Vagina (tissue), 2 donors: ENCODE measurements around the gene MBD3. TPM values are rescaled to one million over a fixed set of nuclear protein-coding genes. Genes with fewer than 3 reads are reported as not detected.

ENCODE experiments used
- DNase-seq, 2 donors: peaks; one replicate each; pipeline ENCODE4 v3.0.0-alpha.2; 2017; ENCODE audit errors: extremely low spot score in 2 of 2
- H3K27ac ChIP-seq: fragments of 200-600 bp; sonication (generic); one replicate; pipeline ENCODE4 v1.5.1; 2019
- H3K27me3 ChIP-seq: fragments of 200-600 bp; sonication (generic); one replicate; pipeline ENCODE4 v1.5.1; 2019
- H3K36me3 ChIP-seq, 2 donors: fragments of 200-600 bp; sonication (generic); one replicate each; pipeline ENCODE4 v1.5.1; 2017 to 2019
- H3K4me1 ChIP-seq: fragments of 200-600 bp; sonication (generic); one replicate; pipeline ENCODE4 v1.5.1; 2019
- H3K4me3 ChIP-seq, 2 donors: fragments of 200-600 bp; sonication (generic); 1 replicate in 1 of 2; 2 replicates in 1 of 2; pipeline ENCODE4 v1.5.1; 2016 to 2019
- H3K9me3 ChIP-seq: fragments of 200-600 bp; sonication (generic); one replicate; pipeline ENCODE4 v1.5.1; 2019
- POLR2A ChIP-seq, 2 donors: fragments of 450-650 bp; IDR thresholded peaks; one replicate each; pipeline ENCODE4 v1.6.1; 2017; ENCODE audit warnings: antibody characterized with exemption in 2 of 2, mild to moderate bottlenecking in 2 of 2, moderate library complexity in 2 of 2
- POLR2AphosphoS5 ChIP-seq, 2 donors: sonication (generic); formaldehyde crosslinking; IDR thresholded peaks; one replicate each; pipeline ENCODE4 v1.9.0; 2017; ENCODE audit warnings: antibody characterized with exemption in 2 of 2, mild to moderate bottlenecking in 2 of 2, low read depth in 1 of 2; ENCODE audit not compliant: insufficient read depth in 1 of 2
- intact Hi-C: fragments of 100-400 bp; cut with DNase I; formaldehyde crosslinking; loops from one replicate; pipeline ENCODE4 v1.15.1; 2023
- total RNA-seq: library from RNA; depleted of rRNA; stranded (reverse); fragments of >200 nt; gene quantifications from one replicate; pipeline ENCODE4 v1.2.3, GENCODE V29; 2016
- TF ChIP-seq, protein P1 (sequence below), 3 experiments: fragments of 450-650 bp in 2 of 3; fragments of 200-600 bp in 1 of 3; sonication (generic) in 1 of 3; IDR thresholded peaks; one replicate each; pipeline ENCODE4 v1.5.1; 2017 to 2019; ENCODE audit warnings: antibody characterized with exemption in 3 of 3, mild to moderate bottlenecking in 2 of 3, moderate library complexity in 2 of 3

Gene MBD3
- total RNA-seq, 1 donor from 2014 or later, result 66.0 TPM

DNA sequence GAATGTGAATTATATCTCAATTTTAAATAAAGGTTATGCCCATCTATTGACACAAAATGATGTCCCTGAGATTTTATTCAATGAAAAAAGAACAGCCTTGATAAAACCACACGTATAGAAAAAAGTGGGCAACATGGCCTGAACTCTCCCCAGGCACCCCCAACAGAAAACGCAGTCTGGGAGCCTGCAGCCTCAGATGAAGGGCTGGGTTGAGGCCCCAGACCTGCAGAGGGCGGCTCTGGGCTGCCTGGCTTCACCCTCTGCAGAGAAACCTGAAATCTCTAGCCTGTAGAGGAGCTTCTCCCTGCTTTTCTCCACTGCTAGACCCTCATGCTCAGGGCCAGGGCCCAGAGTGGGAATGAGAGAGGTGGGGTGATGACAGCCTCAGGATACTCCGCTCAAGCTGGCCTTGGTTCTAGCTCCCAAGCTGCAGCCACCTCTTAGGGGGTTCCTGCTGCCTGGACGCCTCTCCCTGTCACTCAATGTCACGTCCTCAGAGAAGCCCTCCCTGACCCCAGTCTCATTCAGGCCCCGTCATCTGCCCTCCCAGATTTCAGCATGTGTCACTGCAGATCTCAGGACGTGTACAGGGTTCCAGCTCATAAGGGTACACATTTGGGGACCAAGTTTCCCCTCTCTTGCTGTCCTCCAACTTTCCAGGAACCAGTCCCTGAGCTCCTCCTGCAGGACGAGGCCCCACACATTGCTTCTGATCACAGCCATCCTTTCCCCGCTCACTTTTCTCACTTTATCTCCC is 1.8 kb downstream of the MBD3 start:
- peak overlapping the region; percentile 79 to 90 for H3K4me3 ChIP-seq
- no peaks in the 10 kb centered on the region for H3K27me3 ChIP-seq
- TF ChIP-seq POLR2A (IDR thresholded peaks at IDR 0.05) (no peak), POLR2AphosphoS5 (IDR thresholded peaks at IDR 0.05; ENCODE audit: insufficient read depth in 1 of 2, low read depth in 1 of 2) (no peak)
- TF ChIP-seq, protein P1, sequence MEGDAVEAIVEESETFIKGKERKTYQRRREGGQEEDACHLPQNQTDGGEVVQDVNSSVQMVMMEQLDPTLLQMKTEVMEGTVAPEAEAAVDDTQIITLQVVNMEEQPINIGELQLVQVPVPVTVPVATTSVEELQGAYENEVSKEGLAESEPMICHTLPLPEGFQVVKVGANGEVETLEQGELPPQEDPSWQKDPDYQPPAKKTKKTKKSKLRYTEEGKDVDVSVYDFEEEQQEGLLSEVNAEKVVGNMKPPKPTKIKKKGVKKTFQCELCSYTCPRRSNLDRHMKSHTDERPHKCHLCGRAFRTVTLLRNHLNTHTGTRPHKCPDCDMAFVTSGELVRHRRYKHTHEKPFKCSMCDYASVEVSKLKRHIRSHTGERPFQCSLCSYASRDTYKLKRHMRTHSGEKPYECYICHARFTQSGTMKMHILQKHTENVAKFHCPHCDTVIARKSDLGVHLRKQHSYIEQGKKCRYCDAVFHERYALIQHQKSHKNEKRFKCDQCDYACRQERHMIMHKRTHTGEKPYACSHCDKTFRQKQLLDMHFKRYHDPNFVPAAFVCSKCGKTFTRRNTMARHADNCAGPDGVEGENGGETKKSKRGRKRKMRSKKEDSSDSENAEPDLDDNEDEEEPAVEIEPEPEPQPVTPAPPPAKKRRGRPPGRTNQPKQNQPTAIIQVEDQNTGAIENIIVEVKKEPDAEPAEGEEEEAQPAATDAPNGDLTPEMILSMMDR (IDR thresholded peaks at IDR 0.05), result no peak
- no peak overlapping the region for H3K27ac ChIP-seq
- peaks cover 0 to 2% of the 10 kb centered on the region in 2 donors for H3K36me3 ChIP-seq
- H3K4me1 ChIP-seq, result peaks cover 40% of the 10 kb centered on the region
- H3K9me3 ChIP-seq, result no peaks in the 10 kb centered on the region
- intact Hi-C loops, result no loop called here
- DNase-seq, result no peak

DNA sequence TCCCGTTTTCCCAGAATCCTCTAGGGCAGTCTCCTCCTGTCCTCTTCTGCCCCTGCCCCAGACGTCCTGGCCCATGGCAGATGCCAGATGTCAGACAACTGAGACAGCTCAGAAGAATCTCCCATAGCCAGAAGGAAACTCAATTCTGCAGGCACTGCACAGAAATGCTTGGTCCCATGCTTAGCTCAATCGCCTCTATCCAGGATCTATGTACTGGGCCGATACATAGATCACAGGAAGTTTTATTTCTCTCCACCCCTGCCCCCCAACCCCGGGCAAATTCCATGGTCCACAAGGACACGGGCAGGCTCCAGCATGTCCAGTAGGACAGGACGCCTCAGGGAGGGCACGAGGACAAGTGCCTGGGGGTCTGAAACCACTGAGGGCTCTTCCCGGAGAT is 4.8 kb downstream of the MBD3 start:
- no peaks in the 10 kb centered on the region for H3K9me3 ChIP-seq
- no peaks in the 10 kb centered on the region for H3K27me3 ChIP-seq
- H3K27ac ChIP-seq, result no peak overlapping the region
- no peak for DNase-seq
- no peak overlapping the region for H3K4me3 ChIP-seq
- peaks cover 32% of the 10 kb centered on the region for H3K4me1 ChIP-seq
- intact Hi-C loops, result no loop called here
- TF ChIP-seq POLR2A (IDR thresholded peaks at IDR 0.05) (no peak), POLR2AphosphoS5 (IDR thresholded peaks at IDR 0.05; ENCODE audit: insufficient read depth in 1 of 2, low read depth in 1 of 2) (no peak)
- TF ChIP-seq, protein P1 (IDR thresholded peaks at IDR 0.05), result no peak
- H3K36me3 ChIP-seq, result peaks cover 0 to 14% of the 10 kb centered on the region in 2 donors

DNA sequence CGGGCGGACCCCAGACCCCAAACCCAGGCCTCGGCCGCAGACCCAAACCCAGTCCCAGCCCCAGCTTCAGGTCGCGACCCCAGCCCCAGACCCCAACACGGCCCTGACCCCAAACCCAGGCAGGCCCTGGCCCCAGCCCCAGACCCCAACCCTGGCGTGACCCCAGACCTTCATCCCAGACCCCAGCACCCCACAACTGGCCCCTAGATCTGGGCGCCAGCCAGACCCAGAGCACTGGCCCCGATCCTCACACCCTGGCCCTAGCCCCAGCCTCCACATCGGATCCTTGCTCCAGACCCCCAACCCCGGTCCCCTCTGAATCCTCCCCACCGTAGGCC is 7.5 kb downstream of the MBD3 start:
- no peak for TF ChIP-seq POLR2A (IDR thresholded peaks at IDR 0.05)
- TF ChIP-seq, protein P1 (IDR thresholded peaks at IDR 0.05), result no peak
- no peak for TF ChIP-seq POLR2AphosphoS5 (IDR thresholded peaks at IDR 0.05; ENCODE audit: insufficient read depth in 1 of 2, low read depth in 1 of 2)
- intact Hi-C loops, result no loop called here
- H3K27ac ChIP-seq, result no peak overlapping the region
- no peak overlapping the region for H3K4me3 ChIP-seq
- DNase-seq, result no peak
- H3K36me3 ChIP-seq, result peaks cover 0 to 40% of the 10 kb centered on the region in 2 donors
- no peaks in the 10 kb centered on the region for H3K27me3 ChIP-seq
- no peaks in the 10 kb centered on the region for H3K9me3 ChIP-seq
- H3K4me1 ChIP-seq, result peaks cover 14% of the 10 kb centered on the region

DNA sequence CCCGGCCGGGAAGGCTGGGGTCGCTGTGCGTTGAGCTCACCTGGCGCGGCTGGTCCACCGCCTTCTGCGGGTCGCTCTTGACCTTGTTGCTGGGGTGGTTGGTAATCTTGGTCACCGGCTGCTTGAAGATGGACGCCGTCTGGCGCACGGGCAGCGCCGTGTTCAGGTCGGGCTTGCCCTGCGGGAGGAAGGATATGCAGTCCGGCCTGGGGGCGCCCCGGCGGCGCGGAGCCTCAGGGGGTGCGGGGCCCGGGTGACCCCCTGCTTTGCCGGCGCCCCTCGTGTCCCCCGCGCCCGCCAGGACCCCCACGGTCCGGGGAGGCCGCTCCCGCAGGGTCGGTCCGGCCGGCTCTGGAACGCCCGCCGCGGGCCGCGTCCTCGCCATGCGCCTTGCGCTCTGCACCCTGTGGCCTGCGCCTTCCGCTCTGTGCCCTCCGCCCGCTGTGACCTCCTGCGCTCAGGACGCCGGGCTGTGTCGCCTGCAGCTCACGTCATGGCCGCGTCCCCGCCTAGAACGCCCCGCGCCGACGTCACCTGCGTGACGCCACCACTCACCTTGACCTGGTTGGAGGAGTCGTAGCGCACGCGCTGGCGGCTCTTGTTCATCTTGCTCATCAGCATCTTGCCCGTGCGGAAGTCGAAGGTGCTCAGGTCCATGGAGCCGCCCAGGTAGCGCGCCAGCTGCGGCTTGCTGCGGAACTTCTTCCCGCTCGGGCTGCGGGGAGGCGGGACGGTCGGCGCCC is 8.0 kb downstream of the MBD3 start:
- no peak for DNase-seq
- Histone ChIP-seq H3K4me3 (no peak overlapping the region), H3K27me3 (no peaks in the 10 kb centered on the region), H3K36me3 (peaks cover 0 to 46% of the 10 kb centered on the region in 2 donors), H3K4me1 (peaks cover 9% of the 10 kb centered on the region), H3K9me3 (no peaks in the 10 kb centered on the region), H3K27ac (no peak overlapping the region)
- intact Hi-C loops, result no loop called here
- TF ChIP-seq POLR2AphosphoS5 (IDR thresholded peaks at IDR 0.05; ENCODE audit: insufficient read depth in 1 of 2, low read depth in 1 of 2) (no peak), POLR2A (IDR thresholded peaks at IDR 0.05) (no peak)
- TF ChIP-seq, protein P1 (IDR thresholded peaks at IDR 0.05), result no peak

DNA sequence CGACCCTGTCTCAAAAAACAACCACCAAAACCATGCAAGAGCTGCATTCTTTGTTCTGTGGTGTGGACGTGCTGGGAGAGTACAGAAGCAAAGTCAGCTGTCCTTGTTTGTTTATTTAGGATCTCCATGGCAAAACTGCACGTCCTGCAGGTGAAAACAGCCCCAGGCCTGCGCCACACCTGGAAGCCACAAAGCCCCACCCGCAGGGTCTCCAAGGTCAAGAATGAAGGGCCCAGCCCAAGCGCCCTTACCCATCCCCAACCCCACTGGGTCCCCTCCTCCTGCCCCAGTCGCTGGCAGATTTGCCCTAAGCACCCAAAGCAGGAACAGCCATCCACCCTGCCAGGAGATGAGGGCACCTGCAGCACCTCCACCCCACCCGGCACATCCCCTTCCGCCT is 10.5 kb downstream of the MBD3 start:
- H3K4me3 ChIP-seq, result no peak overlapping the region
- peaks cover 0 to 70% of the 10 kb centered on the region in 2 donors for H3K36me3 ChIP-seq
- no peaks in the 10 kb centered on the region for H3K9me3 ChIP-seq
- no peak for TF ChIP-seq POLR2A (IDR thresholded peaks at IDR 0.05)
- TF ChIP-seq POLR2AphosphoS5 (IDR thresholded peaks at IDR 0.05; ENCODE audit: insufficient read depth in 1 of 2, low read depth in 1 of 2), result no peak
- TF ChIP-seq, protein P1 (IDR thresholded peaks at IDR 0.05), result no peak
- intact Hi-C loops, result no loop called here
- DNase-seq, result no peak
- no peaks in the 10 kb centered on the region for H3K27me3 ChIP-seq
- no peaks in the 10 kb centered on the region for H3K4me1 ChIP-seq
- no peak overlapping the region for H3K27ac ChIP-seq
